Skeletal muscle tissue (tissue), 4 donors: Measurements from ENCODE around the gene NUCB2. TPM values are rescaled to one million over a fixed set of nuclear protein-coding genes. Genes with fewer than 3 reads are reported as not detected.
A peak's percentile ranks its signal among the peaks of the same experiment; 100 is the strongest.

Experiments used
- H3K27ac ChIP-seq: one replicate; pipeline ENCODE4 v1.7.0; 2013; ENCODE audit warnings: mild to moderate bottlenecking, low read depth, low read length, inconsistent platforms
- H3K27me3 ChIP-seq, 3 donors: one replicate each; pipeline ENCODE4 v1.7.0; 2013; ENCODE audit warnings: low read length in 3 of 3; ENCODE audit not compliant: control insufficient read depth in 3 of 3, insufficient read depth in 3 of 3
- H3K36me3 ChIP-seq, 3 donors: one replicate each; pipeline ENCODE4 v1.7.0; 2013; ENCODE audit warnings: low read length in 3 of 3; ENCODE audit not compliant: control insufficient read depth in 3 of 3, insufficient read depth in 3 of 3
- H3K4me1 ChIP-seq, 3 donors: one replicate each; pipeline ENCODE4 v1.7.0; 2013; ENCODE audit warnings: low read length in 3 of 3, mild to moderate bottlenecking in 3 of 3; ENCODE audit not compliant: control insufficient read depth in 3 of 3, insufficient read depth in 3 of 3
- H3K4me3 ChIP-seq, 3 donors: one replicate each; pipeline ENCODE4 v1.7.0; 2013; ENCODE audit warnings: low read length in 3 of 3
- H3K9ac ChIP-seq, 3 donors: one replicate each; pipeline ENCODE4 v1.7.0; 2013; ENCODE audit warnings: low read length in 3 of 3, mild to moderate bottlenecking in 3 of 3, moderate library complexity in 2 of 3, low read depth in 1 of 3
- H3K9me3 ChIP-seq, 3 donors: one replicate each; pipeline ENCODE4 v1.7.0; 2013; ENCODE audit warnings: low read length in 3 of 3; ENCODE audit not compliant: control insufficient read depth in 3 of 3
- total RNA-seq: library from RNA; depleted of rRNA; stranded (reverse); fragments of >200 nt; gene quantifications from one replicate; pipeline ENCODE4 v1.2.3, GENCODE V29; 2014
- donor health status: Osteomylitis.

NUCB2 gene
- total RNA-seq, 1 donor from 2014 or later: 24.0 TPM

DNA sequence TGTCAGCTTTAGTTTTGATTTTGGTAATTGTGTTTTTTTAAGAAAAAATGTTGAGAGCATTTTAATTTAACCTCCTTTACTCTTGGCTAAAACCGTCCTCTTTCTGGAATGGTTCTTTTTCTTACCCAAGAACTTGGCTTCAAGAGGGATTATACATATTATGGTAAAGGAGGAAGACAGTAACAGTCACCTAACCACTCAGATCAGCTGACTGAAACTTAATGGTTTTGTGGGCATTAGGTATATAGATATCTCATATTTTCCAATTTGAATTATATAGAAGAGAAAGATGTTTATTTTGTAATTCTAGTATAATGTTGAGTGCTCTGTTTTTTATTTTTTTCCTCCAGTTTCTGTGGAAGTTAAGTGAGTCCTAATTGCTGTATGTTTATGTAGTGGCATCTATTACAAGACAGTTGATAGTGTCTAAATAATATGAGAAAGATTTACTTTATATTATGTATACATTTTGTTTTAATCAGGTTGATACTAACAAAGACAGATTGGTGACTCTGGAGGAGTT lies 38.4 kb downstream of the NUCB2 start:
- no peak overlapping the region for H3K27ac ChIP-seq
- peaks cover 0 to 4% (median 0%) of the 10 kb centered on the region in 3 donors for H3K4me1 ChIP-seq
- H3K9ac ChIP-seq: no peak overlapping the region
- no peaks in the 10 kb centered on the region for H3K27me3 ChIP-seq
- no peak overlapping the region for H3K4me3 ChIP-seq
- no peaks in the 10 kb centered on the region for H3K9me3 ChIP-seq
- H3K36me3 ChIP-seq: peaks cover 4 to 12% (median 10%) of the 10 kb centered on the region in 3 donors

- H3K27me3 ChIP-seq: no peaks in the 10 kb centered on the region
- H3K36me3 ChIP-seq: peaks cover 3 to 8% (median 5%) of the 10 kb centered on the region in 3 donors
- H3K4me3 ChIP-seq: no peak overlapping the region
- no peak overlapping the region for H3K9ac ChIP-seq
- peaks cover 0 to 2% (median 0%) of the 10 kb centered on the region in 3 donors for H3K4me1 ChIP-seq
- no peak overlapping the region for H3K27ac ChIP-seq
- H3K9me3 ChIP-seq: no peaks in the 10 kb centered on the region
Measured at GRCh38 chr11:17328871-17329494, 52.4 kb downstream of the NUCB2 start.

GRCh38 chr11:17331669-17332068 lies 55.1 kb downstream of the NUCB2 start:
- H3K36me3 ChIP-seq: peaks cover 3 to 12% (median 8%) of the 10 kb centered on the region in 3 donors
- H3K4me3 ChIP-seq: no peak overlapping the region
- no peak overlapping the region for H3K27ac ChIP-seq
- H3K27me3 ChIP-seq: no peaks in the 10 kb centered on the region
- no peak overlapping the region for H3K9ac ChIP-seq
- H3K9me3 ChIP-seq: no peaks in the 10 kb centered on the region
- peaks cover 0 to 6% (median 0%) of the 10 kb centered on the region in 3 donors for H3K4me1 ChIP-seq

GRCh38 chr11:17333799-17334586 lies 57.5 kb downstream of the NUCB2 start:
- Histone ChIP-seq H3K36me3 (peaks cover 3 to 10% (median 3%) of the 10 kb centered on the region in 3 donors), H3K9ac (no peak overlapping the region), H3K4me3 (no peak overlapping the region), H3K9me3 (no peaks in the 10 kb centered on the region), H3K27me3 (no peaks in the 10 kb centered on the region), H3K27ac (no peak overlapping the region), H3K4me1 (peaks cover 0 to 6% (median 0%) of the 10 kb centered on the region in 3 donors)

DNA sequence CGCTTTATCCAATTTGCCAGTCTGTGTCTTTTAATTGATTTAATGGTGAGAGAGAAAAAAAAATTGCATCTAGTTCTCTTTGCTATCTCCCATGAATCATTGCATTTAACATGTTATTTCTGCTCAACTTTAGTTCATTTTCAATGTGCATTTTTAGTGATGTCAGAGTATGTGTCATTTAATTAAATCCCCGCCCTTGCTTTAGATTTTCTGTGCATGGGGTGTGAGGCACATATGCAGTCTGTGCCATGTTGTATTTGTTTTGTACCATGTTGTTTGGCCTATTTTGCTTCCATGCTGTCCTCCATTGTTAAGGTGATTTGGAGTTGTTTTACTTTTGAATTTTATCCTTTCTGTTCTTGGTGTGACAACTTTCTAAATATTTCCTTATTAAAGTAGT lies 66.7 kb downstream of the NUCB2 start:
- Histone ChIP-seq H3K27me3 (no peaks in the 10 kb centered on the region), H3K4me1 (no peaks in the 10 kb centered on the region), H3K9ac (no peak overlapping the region), H3K27ac (no peak overlapping the region), H3K36me3 (no peaks in the 10 kb centered on the region), H3K9me3 (no peaks in the 10 kb centered on the region), H3K4me3 (no peak overlapping the region)

DNA sequence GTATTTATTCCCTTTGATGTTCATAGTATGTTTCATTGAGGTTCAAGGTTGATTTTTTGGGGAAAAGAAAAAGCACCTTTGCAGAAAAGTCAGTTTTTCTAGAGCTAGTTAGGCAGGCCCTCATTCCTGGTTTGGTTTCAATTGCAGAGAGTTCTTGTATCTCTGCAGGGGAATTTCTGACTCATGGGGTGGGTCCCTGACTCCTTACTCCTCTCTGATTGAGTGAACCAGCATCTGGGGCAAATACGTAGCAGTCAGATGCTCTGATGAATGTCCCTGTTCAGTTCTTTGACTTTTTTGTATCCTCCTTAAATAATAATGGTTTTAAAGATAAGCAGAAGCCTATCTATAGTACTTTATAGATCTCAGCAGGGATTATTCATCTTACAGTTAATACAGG lies 67.4 kb downstream of the NUCB2 start:
- no peaks in the 10 kb centered on the region for H3K36me3 ChIP-seq

GRCh38 chr11:17347676-17348075 lies 71.1 kb downstream of the NUCB2 start:
- Histone ChIP-seq H3K36me3 (no peaks in the 10 kb centered on the region), H3K9me3 (no peaks in the 10 kb centered on the region), H3K27ac (no peak overlapping the region), H3K9ac (no peak overlapping the region), H3K27me3 (peaks cover 0 to 14% (median 14%) of the 10 kb centered on the region in 3 donors), H3K4me1 (peaks cover 7 to 10% (median 9%) of the 10 kb centered on the region in 3 donors), H3K4me3 (no peak overlapping the region)

More for the DNA sequence above, 67.4 kb downstream of the NUCB2 start:
- Histone ChIP-seq H3K27ac (no peak overlapping the region), H3K27me3 (no peaks in the 10 kb centered on the region), H3K4me1 (no peaks in the 10 kb centered on the region), H3K4me3 (no peak overlapping the region), H3K9me3 (no peaks in the 10 kb centered on the region), H3K9ac (no peak overlapping the region)

- Histone ChIP-seq H3K4me1 (peaks cover 20 to 25% (median 23%) of the 10 kb centered on the region in 3 donors), H3K27me3 (peaks cover 0 to 28% (median 24%) of the 10 kb centered on the region in 3 donors), H3K9me3 (no peaks in the 10 kb centered on the region), H3K9ac (no peak overlapping the region), H3K36me3 (no peaks in the 10 kb centered on the region), H3K27ac (no peak overlapping the region), H3K4me3 (no peak overlapping the region)
Measured at GRCh38 chr11:17350455-17351171, 74.1 kb downstream of the NUCB2 start.

- peaks cover 20 to 25% (median 23%) of the 10 kb centered on the region in 3 donors for H3K4me1 ChIP-seq
- H3K27ac ChIP-seq: no peak overlapping the region
- H3K36me3 ChIP-seq: no peaks in the 10 kb centered on the region
- H3K4me3 ChIP-seq: peak overlapping the region; percentile 46 to 68 (median 67)
- H3K9ac ChIP-seq: no peak overlapping the region
- H3K27me3 ChIP-seq: peaks cover 0 to 28% (median 24%) of the 10 kb centered on the region in 3 donors
- no peaks in the 10 kb centered on the region for H3K9me3 ChIP-seq
Measured at GRCh38 chr11:17351172-17351509, 74.6 kb downstream of the NUCB2 start.
